CD4-positive, alpha-beta T cell (primary cell): ENCODE measurements around the gene CCDC177. TPM values are rescaled to one million over a fixed set of nuclear protein-coding genes. Genes with fewer than 3 reads are reported as not detected.
A peak's percentile ranks its signal among the peaks of the same experiment; 100 is the strongest.

Experiments
- ATAC-seq: fragments of 200-7000 bp; cut with Tn5 transposase; one replicate; pipeline ENCODE4 v1.10.0; 2022; ENCODE audit warnings: mild to moderate bottlenecking; ENCODE audit not compliant: poor library complexity
- CTCF ChIA-PET: fragments of 350-600 bp; sonication (Branson Sonifier 250); formaldehyde crosslinking; loops from one replicate; lab custom pipeline; 2021; ENCODE audit warnings: antibody characterized with exemption, inconsistent platforms; lab: Charles Lee
- POLR2A ChIA-PET: fragments of 350-600 bp; sonication (Branson Sonifier 250); formaldehyde crosslinking; loops from one replicate; lab custom pipeline; 2021; ENCODE audit warnings: antibody characterized with exemption, inconsistent platforms; lab: Charles Lee
- DNase-seq, 14 experiments: peaks; one replicate each; pipeline ENCODE4 v3.0.0-alpha.2; 2013 to 2020; ENCODE audit warnings: mixed read lengths in 2 of 14
- H3K27ac ChIP-seq, 2 donors: one replicate each; pipeline versions ENCODE4 v1.5.1 to v1.7.0; 2013; ENCODE audit warnings: low read length in 2 of 2, low read depth in 1 of 2, mild to moderate bottlenecking in 1 of 2
- H3K27me3 ChIP-seq, 2 experiments: 1 replicate in 1 of 2; 2 replicates in 1 of 2; pipeline versions ENCODE4 v1.6.1 to v1.7.0; 2013; ENCODE audit warnings: low read length in 2 of 2, control low read depth in 1 of 2, mild to moderate bottlenecking in 1 of 2, moderate library complexity in 1 of 2; ENCODE audit not compliant: insufficient read depth in 2 of 2, control insufficient read depth in 1 of 2
- H3K36me3 ChIP-seq: one replicate; pipeline ENCODE4 v1.6.1; 2013; ENCODE audit warnings: low read length, control low read depth; ENCODE audit not compliant: insufficient read depth
- H3K4me1 ChIP-seq: one replicate; pipeline ENCODE4 v1.6.1; 2013; ENCODE audit warnings: low read length, control low read depth; ENCODE audit not compliant: insufficient read depth
- H3K4me3 ChIP-seq: one replicate; pipeline ENCODE4 v1.5.1; 2013; ENCODE audit warnings: mild to moderate bottlenecking, low read length, moderate library complexity
- H3K9me3 ChIP-seq, 2 experiments: 1 replicate in 1 of 2; 2 replicates in 1 of 2; pipeline versions ENCODE4 v1.6.1 to v1.7.0; 2013; ENCODE audit warnings: low read length in 2 of 2, mild to moderate bottlenecking in 2 of 2, control low read depth in 1 of 2, moderate library complexity in 1 of 2; ENCODE audit not compliant: control insufficient read depth in 1 of 2, insufficient read depth in 1 of 2
- H3K27ac Mint-ChIP-seq: one replicate; pipeline ENCODE4 v1.8.0; 2020; ENCODE audit warnings: mixed read lengths
- H3K27me3 Mint-ChIP-seq: one replicate; pipeline ENCODE4 v1.8.0; 2021; ENCODE audit warnings: mixed read lengths
- H3K36me3 Mint-ChIP-seq: one replicate; pipeline ENCODE4 v1.8.0; 2021; ENCODE audit warnings: low read depth, mixed read lengths
- H3K4me1 Mint-ChIP-seq: one replicate; pipeline ENCODE4 v1.8.0; 2021; ENCODE audit warnings: low read depth, mixed read lengths
- H3K4me3 Mint-ChIP-seq: one replicate; pipeline ENCODE4 v1.8.0; 2020; ENCODE audit warnings: mild to moderate bottlenecking, mixed read lengths
- H3K9me3 Mint-ChIP-seq: one replicate; pipeline ENCODE4 v1.8.0; 2020; ENCODE audit warnings: mixed read lengths
- intact Hi-C, 2 experiments: fragments of 100-400 bp; cut with DNase I in 1 of 2; cut with micrococcal nuclease in 1 of 2; formaldehyde crosslinking; loops; one replicate each; pipeline versions ENCODE4 v1.15.1 to v1.9.0; 2023 to 2025; cut with DNase I, micrococcal nuclease
- total RNA-seq, 174 experiments: library from RNA in 2 of 174; stranded (reverse) in 2 of 174; gene quantifications; one replicate each; pipeline ENCODE4 v1.2.3 and lab custom pipeline; 2021 to 2026
- TF ChIP-seq, protein P1 (sequence below): fragments of 200-600 bp; IDR thresholded peaks from one replicate; pipeline ENCODE4 v1.8.0; 2022; ENCODE audit warnings: antibody characterized with exemption, mild to moderate bottlenecking

Gene CCDC177
- total RNA-seq, 2 experiments from 2014 or later: not detected

DNA sequence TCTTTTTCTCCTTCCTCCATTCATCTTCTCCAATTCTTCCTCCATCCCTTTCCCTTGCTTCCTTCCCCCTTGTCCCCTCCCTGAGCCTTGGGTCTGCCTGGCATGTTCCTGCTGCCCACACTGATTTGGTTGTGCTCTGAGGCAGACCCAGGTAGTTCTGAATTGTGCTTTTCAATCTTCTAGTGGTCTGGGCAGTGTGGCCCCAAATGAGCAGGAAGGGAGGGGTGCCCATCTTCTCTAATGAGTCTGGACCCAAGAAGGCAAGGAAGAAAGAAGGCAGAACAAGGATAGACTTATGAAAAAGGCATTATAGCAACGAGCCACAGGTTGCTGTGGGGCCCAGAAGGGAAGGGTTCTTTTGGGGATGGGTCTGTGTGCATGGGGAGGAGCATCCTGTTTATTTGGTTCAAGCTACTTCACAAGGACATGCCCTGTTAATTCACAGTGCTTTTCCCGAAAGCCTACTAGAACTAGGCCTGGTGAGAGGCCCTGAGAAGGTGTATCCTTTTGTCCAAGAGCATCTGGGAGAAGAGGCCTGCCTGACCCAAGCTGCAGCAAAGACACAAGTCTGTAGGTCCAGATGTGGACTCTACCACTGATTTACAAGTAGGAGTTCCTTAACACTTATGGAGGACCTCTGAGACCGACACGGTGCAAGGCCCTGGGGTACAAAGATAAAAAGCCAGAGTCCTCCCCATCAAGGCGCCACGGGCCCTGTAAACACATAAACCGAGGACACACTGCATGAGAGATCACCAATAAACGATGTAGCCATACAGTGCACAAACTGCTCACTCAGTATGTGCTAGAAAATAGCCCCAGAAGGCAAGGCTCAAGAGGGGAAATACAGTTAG lies 35.6 kb upstream of the CCDC177 start:
- Mint-ChIP-seq H3K27me3 (no peaks in the 10 kb centered on the region), H3K4me1 (peaks cover 47% of the 10 kb centered on the region), H3K9me3 (no peaks in the 10 kb centered on the region), H3K27ac (peak overlapping the region; percentile 94), H3K4me3 (peak overlapping the region; percentile 90), H3K36me3 (peaks cover 8% of the 10 kb centered on the region)
- TF ChIP-seq, protein P1, sequence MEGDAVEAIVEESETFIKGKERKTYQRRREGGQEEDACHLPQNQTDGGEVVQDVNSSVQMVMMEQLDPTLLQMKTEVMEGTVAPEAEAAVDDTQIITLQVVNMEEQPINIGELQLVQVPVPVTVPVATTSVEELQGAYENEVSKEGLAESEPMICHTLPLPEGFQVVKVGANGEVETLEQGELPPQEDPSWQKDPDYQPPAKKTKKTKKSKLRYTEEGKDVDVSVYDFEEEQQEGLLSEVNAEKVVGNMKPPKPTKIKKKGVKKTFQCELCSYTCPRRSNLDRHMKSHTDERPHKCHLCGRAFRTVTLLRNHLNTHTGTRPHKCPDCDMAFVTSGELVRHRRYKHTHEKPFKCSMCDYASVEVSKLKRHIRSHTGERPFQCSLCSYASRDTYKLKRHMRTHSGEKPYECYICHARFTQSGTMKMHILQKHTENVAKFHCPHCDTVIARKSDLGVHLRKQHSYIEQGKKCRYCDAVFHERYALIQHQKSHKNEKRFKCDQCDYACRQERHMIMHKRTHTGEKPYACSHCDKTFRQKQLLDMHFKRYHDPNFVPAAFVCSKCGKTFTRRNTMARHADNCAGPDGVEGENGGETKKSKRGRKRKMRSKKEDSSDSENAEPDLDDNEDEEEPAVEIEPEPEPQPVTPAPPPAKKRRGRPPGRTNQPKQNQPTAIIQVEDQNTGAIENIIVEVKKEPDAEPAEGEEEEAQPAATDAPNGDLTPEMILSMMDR: no peak
- peak overlapping the region; percentile 68 to 70 for H3K27ac ChIP-seq
- no peaks in the 10 kb centered on the region for H3K9me3 ChIP-seq
- intact Hi-C loops: loop anchor here (5.0 to 10.0 kb wide), 4 partner anchors 37 to 1035 kb away; partner anchors contain the start of genes SRSF5 (in 1 of the 2) and TTC9 (in 1 of the 2)
- no peaks in the 10 kb centered on the region for H3K27me3 ChIP-seq
- H3K4me3 ChIP-seq: peak overlapping the region; percentile 62
- POLR2A ChIA-PET: interaction anchor here (0.7 to 5.5 kb wide), 12 partner anchors 9 to 156 kb away, joined by 3 to 70 read pairs (median 4); partner anchors contain the start of gene SRSF5
- CTCF ChIA-PET: interaction anchor here (0.7 kb wide), 1 partner anchor 117 kb away, joined by 3 read pairs; no protein-coding TSS in a partner anchor
- H3K36me3 ChIP-seq: no peaks in the 10 kb centered on the region
- ATAC-seq (no peak), DNase-seq (peak in 2 of 14 experiments; percentile 22 to 32)
- H3K4me1 ChIP-seq: peaks cover 49% of the 10 kb centered on the region

DNA sequence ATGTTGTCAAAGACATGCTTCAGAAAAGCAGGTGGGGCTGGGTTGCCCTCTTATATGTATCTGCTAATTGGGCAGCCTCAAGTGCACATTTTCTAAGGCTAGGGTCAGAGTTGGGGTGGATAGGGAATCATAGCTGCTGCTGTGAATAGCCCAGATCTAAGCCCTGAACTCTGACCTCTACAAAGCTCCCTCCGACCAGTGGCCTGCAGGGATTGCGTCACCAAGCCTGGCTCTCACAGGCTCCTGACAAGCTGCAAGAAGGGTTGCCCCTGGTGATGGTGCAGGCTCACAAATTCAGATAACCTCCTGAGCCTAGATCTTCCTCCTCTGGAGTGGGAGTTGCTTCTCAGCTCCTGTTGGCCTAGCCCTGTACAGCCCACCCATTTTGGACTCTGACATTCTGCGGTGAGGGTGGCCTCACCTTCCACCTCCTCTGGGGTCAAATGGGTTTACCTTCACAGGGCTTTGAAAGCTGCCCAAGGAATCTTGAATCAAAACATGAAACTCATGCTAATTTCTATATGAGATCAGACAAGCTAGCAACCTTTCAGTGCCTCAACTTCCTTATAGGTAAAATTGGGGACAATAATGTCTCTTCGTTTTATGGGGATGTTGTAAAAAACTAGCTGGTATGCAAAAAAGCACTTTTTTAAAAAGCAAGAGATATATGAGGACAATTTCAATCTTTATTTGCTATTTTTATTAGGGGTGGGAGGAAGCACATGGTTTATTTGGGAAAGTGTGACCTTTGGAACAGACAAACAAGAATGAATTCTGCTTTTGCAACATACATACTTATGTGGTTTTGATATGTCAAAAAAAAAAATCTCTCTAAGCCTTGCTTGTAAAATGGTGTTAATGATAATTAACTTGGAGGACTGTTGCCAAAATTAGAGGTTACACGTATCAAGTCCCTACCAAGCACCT lies 31.9 kb upstream of the CCDC177 start:
- no peak for ATAC-seq
- Mint-ChIP-seq H3K36me3 (no peaks in the 10 kb centered on the region), H3K27ac (no peak overlapping the region), H3K27me3 (no peaks in the 10 kb centered on the region), H3K9me3 (no peaks in the 10 kb centered on the region), H3K4me3 (no peak overlapping the region), H3K4me1 (peaks cover 15% of the 10 kb centered on the region)
- ChIA-PET CTCF (interaction anchor here (0.8 to 1.2 kb wide), 3 partner anchors 107 to 120 kb away, joined by 3 read pairs; no protein-coding TSS in a partner anchor), POLR2A (interaction anchor here (1.3 kb wide), 2 partner anchors 42 to 160 kb away, joined by 4 read pairs; partner anchors contain the start of gene SRSF5)
- no peaks in the 10 kb centered on the region for H3K27me3 ChIP-seq
- no peak overlapping the region for H3K4me3 ChIP-seq
- intact Hi-C loops: loop anchor here in 1 of 2 experiments (10.0 kb wide), 1 partner anchor 212 kb away; the partner anchor contains the start of genes ERH and SLC39A9
- H3K36me3 ChIP-seq: no peaks in the 10 kb centered on the region
- TF ChIP-seq, protein P1: no peak
- no peak for DNase-seq
- no peaks in the 10 kb centered on the region for H3K9me3 ChIP-seq
- peaks cover 24% of the 10 kb centered on the region for H3K4me1 ChIP-seq
- H3K27ac ChIP-seq: no peak overlapping the region

DNA sequence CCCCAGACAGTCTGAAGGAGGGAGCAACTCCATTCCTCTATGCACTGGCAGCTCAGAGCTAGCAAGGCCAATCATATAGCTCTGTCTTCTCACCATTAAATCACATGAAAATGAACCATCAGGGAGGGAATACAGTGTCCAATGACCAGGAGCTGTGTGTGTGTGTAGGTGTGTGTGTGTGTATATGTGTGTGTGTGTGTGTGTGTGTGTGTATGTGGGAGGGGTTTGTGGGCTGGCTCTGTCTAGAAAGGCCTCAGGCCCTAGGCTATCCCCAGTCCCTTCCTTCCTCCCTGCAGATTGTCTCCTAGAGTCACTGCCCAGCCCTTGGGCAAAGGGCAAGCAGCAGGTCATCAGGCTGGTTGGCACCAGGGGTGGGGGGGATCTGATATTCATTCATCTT lies 31.1 kb upstream of the CCDC177 start:
- Mint-ChIP-seq H3K4me3 (no peak overlapping the region), H3K9me3 (no peaks in the 10 kb centered on the region), H3K27ac (no peak overlapping the region), H3K4me1 (peaks cover 11% of the 10 kb centered on the region), H3K36me3 (no peaks in the 10 kb centered on the region), H3K27me3 (no peaks in the 10 kb centered on the region)
- DNase-seq: no peak
- Histone ChIP-seq H3K4me1 (peaks cover 19% of the 10 kb centered on the region), H3K9me3 (no peaks in the 10 kb centered on the region), H3K27me3 (no peaks in the 10 kb centered on the region), H3K36me3 (no peaks in the 10 kb centered on the region), H3K4me3 (no peak overlapping the region), H3K27ac (no peak overlapping the region)
- intact Hi-C loops: loop anchor here in 1 of 2 experiments (10.0 kb wide), 1 partner anchor 211 kb away; the partner anchor contains the start of genes ERH and SLC39A9
- POLR2A ChIA-PET: interaction anchor here (1.3 kb wide), 1 partner anchor 161 kb away, joined by 4 read pairs; the partner anchor contains the start of gene SRSF5
- ATAC-seq: no peak
- TF ChIP-seq, protein P1: no peak
- CTCF ChIA-PET: interaction anchor here (0.7 to 1.2 kb wide), 2 partner anchors 121 to 213 kb away, joined by 3 read pairs; no protein-coding TSS in a partner anchor
